Suppressor macrophage treated with lipopolysaccharide for 4 hours (primary cell): ENCODE data around the gene HIPK2.

ENCODE experiments used
- DNase-seq: peaks from one replicate; pipeline ENCODE4 v3.0.0-alpha.2; 2020

The HIPK2 gene

GRCh38 chr7:139583826-139584553 is 193.8 kb downstream of the HIPK2 start:
- no peak for DNase-seq

- DNase-seq = no peak
Measured at GRCh38 chr7:139582671-139583155, 195.1 kb downstream of the HIPK2 start.

GRCh38 chr7:139582130-139582650 is 195.6 kb downstream of the HIPK2 start:
- DNase-seq = no peak

GRCh38 chr7:139580435-139580834 is 197.4 kb downstream of the HIPK2 start:
- DNase-seq = no peak

GRCh38 chr7:139576179-139576973 is 201.4 kb downstream of the HIPK2 start:
- no peak for DNase-seq

GRCh38 chr7:139575338-139575680 is 202.5 kb downstream of the HIPK2 start:
- no peak for DNase-seq

- no peak for DNase-seq
Measured at GRCh38 chr7:139574618-139575337, 203.0 kb downstream of the HIPK2 start.

- no peak for DNase-seq
Measured at GRCh38 chr7:139573871-139574270, 203.9 kb downstream of the HIPK2 start.

- no peak for DNase-seq
Measured at GRCh38 chr7:139572704-139573385, 205.0 kb downstream of the HIPK2 start.

GRCh38 chr7:139572071-139572470 is 205.7 kb downstream of the HIPK2 start:
- DNase-seq = no peak

GRCh38 chr7:139571651-139572050 is 206.1 kb downstream of the HIPK2 start:
- DNase-seq = no peak

GRCh38 chr7:139571190-139571589 is 206.6 kb downstream of the HIPK2 start:
- no peak for DNase-seq

- DNase-seq = no peak
Measured at GRCh38 chr7:139570626-139571025, 207.2 kb downstream of the HIPK2 start.

- DNase-seq = no peak
Measured at GRCh38 chr7:139570119-139570518, 207.7 kb downstream of the HIPK2 start.

- DNase-seq = no peak
Measured at GRCh38 chr7:139568813-139569490, 208.8 kb downstream of the HIPK2 start.

GRCh38 chr7:139568346-139568675 is 209.5 kb downstream of the HIPK2 start:
- DNase-seq = no peak

- DNase-seq = no peak
Measured at GRCh38 chr7:139567647-139568345, 210.0 kb downstream of the HIPK2 start.

GRCh38 chr7:139566736-139567646 is 210.8 kb downstream of the HIPK2 start:
- DNase-seq = no peak

- no peak for DNase-seq
Measured at GRCh38 chr7:139566075-139566474, 211.7 kb downstream of the HIPK2 start.

- no peak for DNase-seq
Measured at GRCh38 chr7:139563856-139564255, 213.9 kb downstream of the HIPK2 start.
